Karpas-422 (cell line): ENCODE measurements around the gene RTP1. TPM values are rescaled to one million over a fixed set of nuclear protein-coding genes. Genes with fewer than 3 reads are reported as not detected.

Experiments
- DNase-seq: peaks from one replicate; pipeline ENCODE4 v3.0.0-alpha.2; 2015
- H2AFZ ChIP-seq: fragments of 200-600 bp; sonication (generic); 2 replicates; pipeline ENCODE4 v1.6.1; 2014; ENCODE audit warnings: antibody characterized with exemption, low read length, mixed read lengths
- H3K27ac ChIP-seq: fragments of 200-600 bp; sonication (generic); 2 replicates; pipeline ENCODE4 v1.5.1; 2014; ENCODE audit warnings: mild to moderate bottlenecking, low read length, moderate library complexity
- H3K27me3 ChIP-seq: fragments of 200-600 bp; sonication (generic); 2 replicates; pipeline ENCODE4 v1.6.1; 2014; ENCODE audit warnings: low read length, mixed read lengths
- H3K36me3 ChIP-seq: fragments of 200-600 bp; sonication (generic); 2 replicates; pipeline ENCODE4 v1.6.1; 2014; ENCODE audit warnings: low read length, mixed read lengths; ENCODE audit not compliant: insufficient read depth
- H3K4me1 ChIP-seq: fragments of 200-600 bp; sonication (generic); 2 replicates; pipeline ENCODE4 v1.6.1; 2014; ENCODE audit warnings: mild to moderate bottlenecking, low read length, mixed read lengths
- H3K4me2 ChIP-seq: fragments of 200-600 bp; sonication (generic); 2 replicates; pipeline ENCODE4 v1.6.1; 2014; ENCODE audit warnings: low read length, low read depth, mild to moderate bottlenecking; ENCODE audit not compliant: poor library complexity, severe bottlenecking
- H3K4me3 ChIP-seq: fragments of 200-600 bp; sonication (generic); 2 replicates; pipeline ENCODE4 v1.5.1; 2014; ENCODE audit warnings: mild to moderate bottlenecking, antibody characterized with exemption, low read length, mixed read lengths
- H3K79me2 ChIP-seq: fragments of 200-600 bp; sonication (generic); 2 replicates; pipeline ENCODE4 v1.6.1; 2014; ENCODE audit warnings: mild to moderate bottlenecking, low read length, mixed read lengths
- H3K9ac ChIP-seq: fragments of 200-600 bp; sonication (generic); 2 replicates; pipeline ENCODE4 v1.6.0; 2014; ENCODE audit warnings: low read length
- H3K9me2 ChIP-seq: fragments of 200-600 bp; sonication (generic), shearing (Covaris generic); replicated peaks from 2 replicates; pipeline ENCODE4 v1.6.0; 2014; ENCODE audit warnings: mild to moderate bottlenecking, low read length, moderate library complexity; ENCODE audit not compliant: insufficient read depth
- H3K9me3 ChIP-seq: fragments of 300-700, 200-600 bp; sonication (generic); 2 replicates; pipeline ENCODE4 v1.6.1; 2014; ENCODE audit warnings: low read length, mixed read lengths
- H4K20me1 ChIP-seq: fragments of 200-600 bp; sonication (generic); 2 replicates; pipeline ENCODE4 v1.6.1; 2014; ENCODE audit warnings: mild to moderate bottlenecking, antibody characterized with exemption, low read length, low read depth; ENCODE audit not compliant: insufficient read depth
- total RNA-seq: library from RNA; depleted of rRNA; stranded (reverse); fragments of >200 nt; shearing (Covaris generic); gene quantifications from 2 replicates; pipeline ENCODE4 v1.2.3, GENCODE V29; 2014; ENCODE audit warnings: low replicate concordance; rRNA removed

The RTP1 gene, protein sequence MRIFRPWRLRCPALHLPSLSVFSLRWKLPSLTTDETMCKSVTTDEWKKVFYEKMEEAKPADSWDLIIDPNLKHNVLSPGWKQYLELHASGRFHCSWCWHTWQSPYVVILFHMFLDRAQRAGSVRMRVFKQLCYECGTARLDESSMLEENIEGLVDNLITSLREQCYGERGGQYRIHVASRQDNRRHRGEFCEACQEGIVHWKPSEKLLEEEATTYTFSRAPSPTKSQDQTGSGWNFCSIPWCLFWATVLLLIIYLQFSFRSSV
- 1.2 TPM in 1 of 2 replicates, not detected in the other for total RNA-seq

DNA sequence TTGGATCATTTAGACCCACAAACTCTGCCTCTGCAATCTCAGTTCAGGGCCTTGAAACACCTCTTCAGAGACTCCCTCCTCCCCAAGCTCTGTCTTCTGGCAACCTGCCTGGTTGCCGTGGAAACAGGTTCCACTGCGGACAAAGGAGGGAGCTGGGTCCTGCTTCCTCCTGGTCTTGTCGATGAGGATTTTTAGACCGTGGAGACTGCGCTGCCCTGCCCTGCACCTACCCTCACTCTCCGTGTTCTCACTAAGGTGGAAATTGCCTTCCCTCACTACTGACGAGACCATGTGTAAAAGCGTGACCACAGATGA lies at the start of gene RTP1:
Gene RTP1 (plus strand): TSS at position 152 of the 315 bp plus-strand sequence. CDS start 30 bp downstream, at position 182.
- no peaks in the 10 kb centered on the region for H3K9me3 ChIP-seq
- no peak within 1 kb of the TSS for H3K4me2 ChIP-seq
- no peak within 1 kb of the TSS for H3K9ac ChIP-seq
- H2AFZ ChIP-seq, result no peak within 1 kb of the TSS
- no peaks in the 10 kb centered on the region for H3K79me2 ChIP-seq
- H3K27ac ChIP-seq, result no peak within 1 kb of the TSS
- no peak for DNase-seq
- no peak within 1 kb of the TSS for H3K4me3 ChIP-seq
- H3K4me1 ChIP-seq, result no peaks in the 10 kb centered on the region
- H4K20me1 ChIP-seq, result no peaks in the 10 kb centered on the region
- no peaks in the 10 kb centered on the region for H3K36me3 ChIP-seq
- no peaks in the 10 kb centered on the region for H3K27me3 ChIP-seq
- H3K9me2 ChIP-seq, result no peaks in the 10 kb centered on the region

DNA sequence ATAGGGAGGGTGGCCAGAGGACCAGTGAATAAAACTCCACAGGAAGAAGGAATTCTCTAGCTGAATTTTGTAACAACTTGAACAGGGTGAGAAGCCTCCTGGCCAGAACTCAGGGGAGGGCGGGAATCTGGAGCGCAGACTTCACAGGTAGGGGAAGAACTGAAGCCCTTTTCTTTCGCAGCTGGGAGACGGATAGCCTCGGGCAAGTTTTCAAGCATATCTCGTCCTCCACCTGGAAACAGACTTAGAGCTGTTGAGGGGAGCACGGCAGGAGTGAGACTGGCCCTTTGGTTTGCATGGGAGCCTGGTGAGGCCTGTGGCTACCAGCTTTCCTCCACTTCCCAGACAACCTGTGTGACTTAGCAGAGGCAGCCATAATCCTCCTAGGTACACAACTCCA lies 47.1 kb upstream of the RTP1 start:
- DNase-seq, result no peak
- H3K9me2 ChIP-seq, result no peaks in the 10 kb centered on the region
- H3K27ac ChIP-seq, result no peak overlapping the region
- H3K79me2 ChIP-seq, result no peaks in the 10 kb centered on the region
- H3K4me2 ChIP-seq, result no peak overlapping the region
- peaks cover 6% of the 10 kb centered on the region for H3K9me3 ChIP-seq
- H3K36me3 ChIP-seq, result no peaks in the 10 kb centered on the region; the same call in 1 of the 2 replicates
- no peak overlapping the region for H3K9ac ChIP-seq
- H3K4me3 ChIP-seq, result no peak overlapping the region
- no peaks in the 10 kb centered on the region for H4K20me1 ChIP-seq
- no peaks in the 10 kb centered on the region for H3K27me3 ChIP-seq
- H2AFZ ChIP-seq, result no peak overlapping the region
- peaks cover 5% of the 10 kb centered on the region; the same call in 1 of the 2 replicates for H3K4me1 ChIP-seq

DNA sequence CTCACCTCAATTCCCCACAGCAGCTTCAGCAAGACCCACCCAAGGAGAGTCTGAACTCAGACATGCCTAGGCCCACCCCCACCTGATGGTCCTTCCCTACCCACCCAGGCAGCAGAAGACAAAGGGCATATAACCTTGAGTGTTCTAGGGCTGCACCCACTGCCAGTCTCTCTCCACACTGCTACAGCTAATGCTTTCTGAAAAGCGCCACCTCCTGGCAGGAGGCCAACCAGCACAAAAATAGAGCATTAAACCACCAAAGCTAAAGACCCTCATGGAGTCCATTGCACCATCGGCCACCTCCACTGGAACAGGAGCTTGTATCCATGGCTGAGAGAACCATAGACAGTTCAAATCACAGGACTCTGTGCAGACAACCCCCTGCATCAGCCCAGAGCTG lies 46.7 kb upstream of the RTP1 start:
- Histone ChIP-seq H3K4me2 (no peak overlapping the region), H4K20me1 (no peaks in the 10 kb centered on the region), H3K79me2 (no peaks in the 10 kb centered on the region), H3K9ac (no peak overlapping the region), H2AFZ (no peak overlapping the region), H3K27ac (no peak overlapping the region), H3K4me3 (no peak overlapping the region), H3K4me1 (peaks cover 5% of the 10 kb centered on the region; the same call in 1 of the 2 replicates), H3K9me2 (no peaks in the 10 kb centered on the region), H3K9me3 (peaks cover 1% of the 10 kb centered on the region), H3K27me3 (no peaks in the 10 kb centered on the region), H3K36me3 (no peaks in the 10 kb centered on the region)
- DNase-seq, result peak; percentile 93

DNA sequence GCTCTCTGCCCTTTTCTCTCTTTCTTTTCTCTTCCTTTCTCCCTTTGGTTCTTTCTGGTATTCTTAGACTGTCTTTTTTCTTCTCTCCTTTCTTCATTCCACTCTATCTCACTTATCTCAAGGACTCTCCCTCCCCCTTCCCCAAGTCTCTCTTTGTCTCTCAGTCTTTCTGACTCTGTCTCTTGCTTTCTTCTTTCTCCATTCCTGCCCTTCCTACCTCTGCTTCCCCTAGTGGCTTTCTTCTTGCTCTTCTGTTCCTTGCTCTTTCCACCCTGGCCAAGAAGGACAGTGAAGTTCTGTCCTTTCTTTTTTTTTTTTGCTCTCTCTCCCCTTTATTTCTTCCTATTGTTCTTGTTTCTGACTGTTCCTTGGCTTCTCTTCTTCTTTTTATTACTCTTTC lies 35.7 kb upstream of the RTP1 start:
- Histone ChIP-seq H3K27ac (no peak overlapping the region), H4K20me1 (no peaks in the 10 kb centered on the region), H3K36me3 (no peaks in the 10 kb centered on the region), H3K4me2 (no peak overlapping the region), H3K9ac (no peak overlapping the region), H3K9me2 (no peaks in the 10 kb centered on the region), H2AFZ (no peak overlapping the region), H3K27me3 (no peaks in the 10 kb centered on the region), H3K79me2 (no peaks in the 10 kb centered on the region), H3K4me3 (no peak overlapping the region), H3K9me3 (no peaks in the 10 kb centered on the region), H3K4me1 (peaks cover 19% of the 10 kb centered on the region)
- DNase-seq, result no peak

DNA sequence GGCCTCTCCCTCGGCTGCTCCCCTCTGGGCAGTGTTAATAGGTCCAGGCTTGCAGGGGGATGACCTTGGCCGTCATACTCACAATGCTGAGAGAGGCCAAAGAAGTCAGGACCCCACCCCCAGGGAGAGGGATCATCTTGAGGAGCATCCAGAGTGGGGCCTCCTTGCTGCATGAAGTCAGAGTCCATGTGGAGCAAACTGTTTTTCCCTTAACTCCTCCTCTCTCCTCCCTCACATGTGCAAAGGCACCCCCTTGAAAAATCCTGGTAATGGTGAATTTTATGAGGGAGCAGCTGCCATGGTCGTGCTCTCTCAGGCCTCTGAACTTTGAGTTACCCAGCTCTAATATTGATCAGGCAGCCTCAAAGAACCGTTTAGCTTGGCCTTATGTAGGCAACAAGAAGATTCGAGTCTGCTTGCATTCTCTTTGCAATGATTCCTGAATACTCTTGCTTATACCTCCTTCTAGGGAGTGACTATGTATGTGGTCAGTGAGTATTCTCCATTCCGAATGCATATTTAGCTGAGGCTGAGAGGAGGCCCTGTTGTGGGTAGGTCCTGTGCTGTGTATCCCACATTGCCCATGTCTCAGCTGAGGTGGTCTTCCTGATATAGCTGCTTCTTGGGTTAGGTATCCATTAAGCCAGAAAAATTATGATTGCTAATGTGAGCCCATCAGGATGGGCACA lies 34.9 kb upstream of the RTP1 start:
- Histone ChIP-seq H3K27me3 (no peaks in the 10 kb centered on the region), H4K20me1 (no peaks in the 10 kb centered on the region), H3K4me2 (no peak overlapping the region), H3K4me3 (no peak overlapping the region), H3K9me3 (no peaks in the 10 kb centered on the region), H2AFZ (no peak overlapping the region), H3K4me1 (peaks cover 19% of the 10 kb centered on the region), H3K9ac (no peak overlapping the region), H3K36me3 (no peaks in the 10 kb centered on the region), H3K79me2 (no peaks in the 10 kb centered on the region), H3K9me2 (no peaks in the 10 kb centered on the region), H3K27ac (no peak overlapping the region)
- DNase-seq, result no peak

DNA sequence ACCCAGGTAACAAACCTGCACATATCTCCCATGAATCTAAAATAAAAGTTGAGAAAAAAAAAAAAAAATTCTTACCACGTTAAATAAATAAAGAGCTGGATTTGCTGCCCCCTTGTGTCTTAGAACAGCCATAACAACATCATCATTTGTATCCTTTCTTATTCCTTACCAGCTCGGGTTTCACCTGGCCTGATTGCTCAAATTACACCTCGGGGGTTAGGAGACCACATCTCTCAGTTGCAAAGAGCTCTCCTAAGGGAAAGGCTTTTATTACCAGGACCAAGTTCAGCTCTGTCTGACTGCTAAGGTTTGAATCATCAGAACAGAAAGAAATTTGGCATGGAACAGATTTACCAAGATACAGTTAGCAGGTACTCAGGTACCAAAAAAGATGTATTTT lies 32.1 kb upstream of the RTP1 start:
- peak; percentile 94 for DNase-seq
- H2AFZ ChIP-seq, result no peak overlapping the region

DNA sequence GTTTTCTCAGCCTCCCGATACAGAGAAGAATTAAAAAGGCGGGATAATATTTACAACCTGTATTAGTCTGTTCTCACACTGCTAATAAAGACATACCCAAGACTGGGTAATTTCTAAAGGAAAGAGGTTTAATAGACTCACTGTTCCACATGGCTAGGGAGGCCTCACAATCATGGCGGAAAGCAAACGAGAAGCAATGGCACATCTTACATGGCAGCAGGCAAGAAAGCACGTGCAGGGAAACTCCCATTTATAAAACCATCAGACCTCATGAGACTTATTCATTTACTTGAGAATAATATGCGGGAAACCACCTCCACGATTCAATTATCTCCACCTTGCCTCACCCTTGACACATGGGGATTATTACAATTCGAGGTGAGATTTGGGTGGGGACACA lies 30.5 kb upstream of the RTP1 start:
- Histone ChIP-seq H3K9ac (no peak overlapping the region), H3K4me2 (no peak overlapping the region), H2AFZ (no peak overlapping the region), H3K4me1 (peaks cover 12% of the 10 kb centered on the region), H3K79me2 (no peaks in the 10 kb centered on the region), H3K4me3 (no peak overlapping the region), H3K27me3 (no peaks in the 10 kb centered on the region), H3K9me3 (no peaks in the 10 kb centered on the region), H3K9me2 (no peaks in the 10 kb centered on the region), H3K36me3 (no peaks in the 10 kb centered on the region), H3K27ac (no peak overlapping the region), H4K20me1 (no peaks in the 10 kb centered on the region)
- no peak for DNase-seq

More for the DNA sequence above, 32.1 kb upstream of the RTP1 start:
- no peaks in the 10 kb centered on the region for H3K79me2 ChIP-seq
- no peak overlapping the region for H3K27ac ChIP-seq
- H3K4me2 ChIP-seq, result peak overlapping the region; percentile 39
- no peaks in the 10 kb centered on the region for H3K27me3 ChIP-seq
- no peaks in the 10 kb centered on the region for H4K20me1 ChIP-seq
- H3K9me3 ChIP-seq, result no peaks in the 10 kb centered on the region
- no peak overlapping the region for H3K9ac ChIP-seq
- H3K9me2 ChIP-seq, result no peaks in the 10 kb centered on the region
- H3K4me1 ChIP-seq, result peaks cover 19% of the 10 kb centered on the region
- H3K36me3 ChIP-seq, result no peaks in the 10 kb centered on the region
- no peak overlapping the region for H3K4me3 ChIP-seq

DNA sequence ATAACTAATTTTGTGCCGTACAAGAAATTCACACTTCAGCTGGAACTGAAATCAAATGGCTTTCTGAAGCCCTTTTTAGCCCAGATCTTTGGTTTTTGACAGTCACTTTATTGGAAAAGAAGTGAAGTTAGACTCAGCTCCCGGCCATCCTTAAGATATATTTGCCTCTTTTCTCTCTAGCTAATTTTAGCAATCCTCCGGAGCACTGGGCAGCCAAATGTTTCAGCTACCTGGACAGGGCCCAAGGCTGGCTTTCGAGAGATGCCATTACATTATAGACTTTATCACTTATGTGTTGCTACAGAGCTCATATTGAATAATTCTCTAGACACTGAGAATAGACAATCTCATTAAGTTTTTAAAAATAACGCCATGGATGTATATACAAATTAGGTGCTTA lies 29.5 kb upstream of the RTP1 start:
- no peaks in the 10 kb centered on the region for H3K36me3 ChIP-seq
- no peak overlapping the region for H3K4me3 ChIP-seq
- H3K4me1 ChIP-seq, result peaks cover 11% of the 10 kb centered on the region
- H4K20me1 ChIP-seq, result no peaks in the 10 kb centered on the region
- no peaks in the 10 kb centered on the region for H3K79me2 ChIP-seq
- no peak overlapping the region for H2AFZ ChIP-seq
- H3K27me3 ChIP-seq, result no peaks in the 10 kb centered on the region
- H3K27ac ChIP-seq, result no peak overlapping the region
- no peak overlapping the region for H3K9ac ChIP-seq
- no peaks in the 10 kb centered on the region for H3K9me2 ChIP-seq
- H3K9me3 ChIP-seq, result no peaks in the 10 kb centered on the region
- no peak overlapping the region for H3K4me2 ChIP-seq
- DNase-seq, result no peak
